Stomach (tissue), 9 donors: ENCODE data around the gene FBXL19. TPM values are rescaled to one million over a fixed set of nuclear protein-coding genes. Genes with fewer than 3 reads are reported as not detected.

ENCODE experiments used
- DNase-seq, 2 donors: peaks; one replicate each; pipeline versions ENCODE4 v3.0.0 to v3.0.0-alpha.2; 2013 to 2019
- H3K27ac ChIP-seq, 5 donors: fragments of 200-600 bp in 4 of 5; sonication (generic) in 4 of 5; one replicate each; pipeline ENCODE4 v1.5.1; 2013 to 2019; ENCODE audit warnings: mild to moderate bottlenecking in 1 of 5, moderate library complexity in 1 of 5
- H3K27me3 ChIP-seq, 3 donors: fragments of 200-600 bp; sonication (generic); one replicate each; pipeline ENCODE4 v1.5.1; 2017 to 2019; ENCODE audit warnings: mixed run types in 1 of 3
- H3K36me3 ChIP-seq, 4 donors: fragments of 200-600 bp; sonication (generic); 1 replicate in 3 of 4; 2 replicates in 1 of 4; pipeline ENCODE4 v1.5.1; 2016 to 2019
- H3K4me1 ChIP-seq, 4 donors: fragments of 200-600 bp; sonication (generic); one replicate each; pipeline ENCODE4 v1.5.1; 2016 to 2019
- H3K4me3 ChIP-seq, 4 donors: fragments of 200-600 bp; sonication (generic) in 3 of 4; one replicate each; pipeline ENCODE4 v1.5.1; 2016 to 2019; ENCODE audit warnings: mild to moderate bottlenecking in 1 of 4
- H3K9me3 ChIP-seq, 4 donors: fragments of 200-600 bp; sonication (generic); one replicate each; pipeline ENCODE4 v1.5.1; 2016 to 2019
- EP300 ChIP-seq: sonication (generic); formaldehyde crosslinking; IDR thresholded peaks from one replicate; pipeline ENCODE4 v1.6.1; 2017; ENCODE audit warnings: antibody characterized with exemption
- POLR2A ChIP-seq, 4 donors: fragments of 450-650 bp; IDR thresholded peaks; one replicate each; pipeline ENCODE4 v1.6.1; 2016; ENCODE audit warnings: antibody characterized with exemption in 4 of 4, control low read depth in 2 of 4, mild to moderate bottlenecking in 1 of 4, moderate library complexity in 1 of 4
- POLR2AphosphoS5 ChIP-seq, 3 donors: sonication (generic); formaldehyde crosslinking; IDR thresholded peaks; one replicate each; pipeline ENCODE4 v1.6.1; 2016; ENCODE audit warnings: antibody characterized with exemption in 3 of 3
- WGBS, 5 donors: extraction: QIAGEN DNeasy Blood & Tissue Kit in 3 of 5; methylation state at CpG; one replicate each; pipeline versions ENCODE4 v1.1.5 to v1.1.7; 2013 to 2018; 5-methylcytosine and 5-hydroxymethylcytosine counted together
- intact Hi-C: fragments of 100-400 bp; cut with DNase I; formaldehyde crosslinking; loops from one replicate; pipeline ENCODE4 v1.15.1; 2023; ENCODE audit warnings: low total_unique reads
- polyA plus RNA-seq, 3 donors: library from polyadenylated mRNA; stranded (reverse); fragments of 200-250 nt; gene quantifications; one replicate each; pipeline ENCODE4 v1.2.3, GENCODE V29; 2013
- small RNA-seq, 4 donors: library from RNA; depleted of rRNA; stranded (forward); fragments of <200 nt; gene quantifications; one replicate each; pipeline ENCODE3, GENCODE V24; 2016
- total RNA-seq, 5 donors: library from RNA; depleted of rRNA; stranded (reverse); fragments of >200 nt; gene quantifications; one replicate each; pipeline versions ENCODE4 v1.1.0 to v1.2.3, GENCODE V29; 2014 to 2016
- TF ChIP-seq, protein P1 (sequence below), 7 experiments: fragments of 450-650 bp in 4 of 7; fragments of 200-600 bp in 3 of 7; sonication (generic) in 3 of 7; IDR thresholded peaks; one replicate each; pipeline ENCODE4 v1.5.1; 2016 to 2019; ENCODE audit warnings: antibody characterized with exemption in 7 of 7, control low read depth in 2 of 7, mild to moderate bottlenecking in 1 of 7
- donor health status: healthy with polysubstance abuse.
- donor health status: Bipolar disorder and iron deficiency.
- donor health status: healthy.

Gene FBXL19
- total and polyA plus RNA-seq, 8 donors = 5.8 to 252 (median 9.5) TPM

DNA sequence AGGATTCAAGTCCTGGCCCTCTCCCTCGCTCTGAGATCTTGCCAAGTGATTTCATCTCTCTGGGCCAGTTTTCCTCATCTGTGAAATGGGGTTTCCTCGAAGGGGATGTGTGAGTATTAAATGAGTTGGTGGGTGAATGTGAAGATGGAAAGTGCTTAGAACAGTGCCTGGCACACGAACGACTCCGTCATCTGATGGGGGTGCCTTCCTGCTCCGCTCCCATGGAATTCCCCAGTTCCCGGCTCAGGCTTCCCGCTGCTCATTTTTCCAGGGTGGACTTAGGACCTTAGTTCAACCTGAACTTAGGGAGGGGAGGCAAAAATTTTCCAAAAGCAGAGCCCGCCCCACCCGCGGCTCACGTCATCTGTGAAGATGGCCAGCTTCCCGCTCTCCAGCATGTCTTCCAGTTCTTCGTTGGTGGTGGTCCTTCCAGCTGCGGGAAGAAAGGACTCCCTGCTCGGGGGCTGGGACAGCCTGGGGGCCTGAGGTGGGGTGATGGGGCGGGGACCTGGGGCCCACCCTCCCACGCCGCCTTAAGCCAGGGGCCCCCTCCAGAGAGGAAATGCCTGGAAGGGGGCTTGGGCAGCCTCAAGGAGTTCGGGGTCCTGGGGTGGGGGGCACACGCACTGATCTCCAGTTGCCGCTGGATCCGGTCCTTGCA, 73.1 kb downstream of the FBXL19 start:
- Histone ChIP-seq H3K36me3 (no peaks in the 10 kb centered on the region), H3K9me3 (no peaks in the 10 kb centered on the region), H3K4me3 (peak overlapping the region; percentile 46 to 59 (median 52)), H3K4me1 (peaks cover 14 to 19% (median 16%) of the 10 kb centered on the region in 4 donors), H3K27ac (peak overlapping the region; percentile 32 to 82 (median 77)), H3K27me3 (peaks cover 0 to 16% (median 5%) of the 10 kb centered on the region in 3 donors)
- 18 to 28% (median 20%) methylated on average over 10 to 23 of the region's 23 CpGs for WGBS, 5 donors
- peak in 1 of 2 donors; percentile 65 for DNase-seq
- intact Hi-C loops = no loop called here
- TF ChIP-seq POLR2A (IDR thresholded peaks at IDR 0.05) = no peak
- TF ChIP-seq, protein P1, sequence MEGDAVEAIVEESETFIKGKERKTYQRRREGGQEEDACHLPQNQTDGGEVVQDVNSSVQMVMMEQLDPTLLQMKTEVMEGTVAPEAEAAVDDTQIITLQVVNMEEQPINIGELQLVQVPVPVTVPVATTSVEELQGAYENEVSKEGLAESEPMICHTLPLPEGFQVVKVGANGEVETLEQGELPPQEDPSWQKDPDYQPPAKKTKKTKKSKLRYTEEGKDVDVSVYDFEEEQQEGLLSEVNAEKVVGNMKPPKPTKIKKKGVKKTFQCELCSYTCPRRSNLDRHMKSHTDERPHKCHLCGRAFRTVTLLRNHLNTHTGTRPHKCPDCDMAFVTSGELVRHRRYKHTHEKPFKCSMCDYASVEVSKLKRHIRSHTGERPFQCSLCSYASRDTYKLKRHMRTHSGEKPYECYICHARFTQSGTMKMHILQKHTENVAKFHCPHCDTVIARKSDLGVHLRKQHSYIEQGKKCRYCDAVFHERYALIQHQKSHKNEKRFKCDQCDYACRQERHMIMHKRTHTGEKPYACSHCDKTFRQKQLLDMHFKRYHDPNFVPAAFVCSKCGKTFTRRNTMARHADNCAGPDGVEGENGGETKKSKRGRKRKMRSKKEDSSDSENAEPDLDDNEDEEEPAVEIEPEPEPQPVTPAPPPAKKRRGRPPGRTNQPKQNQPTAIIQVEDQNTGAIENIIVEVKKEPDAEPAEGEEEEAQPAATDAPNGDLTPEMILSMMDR (IDR thresholded peaks at IDR 0.05) = no peak
- TF ChIP-seq POLR2AphosphoS5 (IDR thresholded peaks at IDR 0.05) = no peak
- TF ChIP-seq EP300 = no peak

GRCh38 chr16:30996985-30997724, 73.8 kb downstream of the FBXL19 start:
- peak; percentile 83 to 86 for DNase-seq
- no peaks in the 10 kb centered on the region for H3K36me3 ChIP-seq
- TF ChIP-seq POLR2A (IDR thresholded peaks at IDR 0.05) = no peak
- peak in 2 of 3 donors; percentile 48 to 68 for TF ChIP-seq POLR2AphosphoS5 (IDR thresholded peaks at IDR 0.05)
- 0 to 3% (median 2%) methylated on average over 17 to 60 of the region's 60 CpGs for WGBS, 5 donors
- H3K4me3 ChIP-seq = peak overlapping the region; percentile 46 to 59 (median 52)
- peaks cover 0 to 23% (median 5%) of the 10 kb centered on the region in 3 donors for H3K27me3 ChIP-seq
- intact Hi-C loops = no loop called here
- H3K27ac ChIP-seq = peak overlapping the region; percentile 32 to 82 (median 77)
- H3K9me3 ChIP-seq = no peaks in the 10 kb centered on the region
- peaks cover 14 to 19% (median 16%) of the 10 kb centered on the region in 4 donors for H3K4me1 ChIP-seq

GRCh38 chr16:30997725-30998711, 74.6 kb downstream of the FBXL19 start:
- intact Hi-C loops = no loop called here

More at GRCh38 chr16:30997725-30998711, 74.6 kb downstream of the FBXL19 start:
- Histone ChIP-seq H3K27me3 (peaks cover 0 to 27% (median 5%) of the 10 kb centered on the region in 3 donors), H3K36me3 (no peaks in the 10 kb centered on the region), H3K9me3 (no peaks in the 10 kb centered on the region), H3K27ac (peak overlapping the region in 4 of 5 donors; percentile 73 to 82 (median 80)), H3K4me3 (peak overlapping the region; percentile 46 to 59 (median 52)), H3K4me1 (peaks cover 14 to 19% (median 16%) of the 10 kb centered on the region in 4 donors)
- no peak for TF ChIP-seq POLR2AphosphoS5 (IDR thresholded peaks at IDR 0.05)
- TF ChIP-seq EP300 = no peak
- no peak for TF ChIP-seq POLR2A (IDR thresholded peaks at IDR 0.05)
- TF ChIP-seq, protein P1 (IDR thresholded peaks at IDR 0.05) = no peak
- no peak for DNase-seq
- 60 to 73% (median 63%) methylated on average over 14 to 21 of the region's 21 CpGs for WGBS, 5 donors

Small RNA genes lying within 50 kb of the gene (small RNA-seq; reads per million reads assigned to genes)
- 0 reads per million in 4 donors for gene AC135048.1
- gene MIR4519 = 0 reads per million in 4 donors
- 0 reads per million in 4 donors for gene MIR762

Other genes with a start within 250 kb of the FBXL19 start
- gene SRCAP, start 224.4 kb upstream of the FBXL19 start, total RNA-seq = 10 to 100 TPM; 23.3 to 70.1 (median 56.8) TPM
- gene SRCAP, start 224.4 kb upstream of the FBXL19 start, polyA plus RNA-seq = 10 to 100 TPM in 1 of 3 donors, 1 to 10 TPM in 2; 1.2 to 12.1 (median 4.4) TPM
- 100 to 1,000 TPM in 1 of 5 donors, 10 to 100 TPM in 4; 18.2 to 104 (median 28.0) TPM for gene PHKG2, start 175.1 kb upstream of the FBXL19 start, total RNA-seq
- gene PHKG2, start 175.1 kb upstream of the FBXL19 start, polyA plus RNA-seq = 10 to 100 TPM; 29.3 to 41.5 (median 35.6) TPM
- gene CFAP119, start 161.5 kb upstream of the FBXL19 start, total RNA-seq = 10 to 100 TPM in 2 of 5 donors, 1 to 10 TPM in 1, not detected in 2; 2.0 to 71.2 (median 13.9) TPM
- 10 to 100 TPM in 1 of 3 donors, 1 to 10 TPM in 2; 8.9 to 11.4 (median 9.4) TPM for gene CFAP119, start 161.5 kb upstream of the FBXL19 start, polyA plus RNA-seq
- 100 to 1,000 TPM in 1 of 5 donors, 10 to 100 TPM in 4; 17.5 to 155 (median 55.1) TPM for gene RNF40, start 161.2 kb upstream of the FBXL19 start, total RNA-seq
- gene RNF40, start 161.2 kb upstream of the FBXL19 start, polyA plus RNA-seq = 10 to 100 TPM; 43.7 to 57.0 (median 53.9) TPM
- 10 to 100 TPM; 10.7 to 21.3 (median 18.3) TPM for gene ZNF629, start 136.4 kb upstream of the FBXL19 start, total RNA-seq
- 1 to 10 TPM; 4.4 to 5.9 (median 4.9) TPM for gene ZNF629, start 136.4 kb upstream of the FBXL19 start, polyA plus RNA-seq
- 10 to 100 TPM; 12.2 to 44.6 (median 21.6) TPM for gene BCL7C, start 29.5 kb upstream of the FBXL19 start, total RNA-seq
- gene BCL7C, start 29.5 kb upstream of the FBXL19 start, polyA plus RNA-seq = 10 to 100 TPM; 39.5 to 58.2 (median 48.4) TPM
- 1 to 10 TPM in 1 of 5 donors, under 1 TPM in 2, not detected in 2; 0.29 to 2.3 (median 0.55) TPM for gene CTF1, start 27.0 kb upstream of the FBXL19 start, total RNA-seq
- 1 to 10 TPM; 2.1 to 4.5 (median 2.9) TPM for gene CTF1, start 27.0 kb upstream of the FBXL19 start, polyA plus RNA-seq
- 10 to 100 TPM in 2 of 5 donors, 1 to 10 TPM in 2, not detected in 1; 6.7 to 14.0 (median 11.2) TPM for gene ORAI3, start 25.5 kb downstream of the FBXL19 start, total RNA-seq
- 10 to 100 TPM in 2 of 3 donors, 1 to 10 TPM in 1; 7.8 to 26.0 (median 10.5) TPM for gene ORAI3, start 25.5 kb downstream of the FBXL19 start, polyA plus RNA-seq
- 10 to 100 TPM in 3 of 5 donors, 1 to 10 TPM in 2; 4.4 to 22.2 (median 19.2) TPM for gene SETD1A, start 34.2 kb downstream of the FBXL19 start, total RNA-seq
- 1 to 10 TPM; 5.2 to 7.5 (median 5.9) TPM for gene SETD1A, start 34.2 kb downstream of the FBXL19 start, polyA plus RNA-seq
- gene HSD3B7, start 61.6 kb downstream of the FBXL19 start, total RNA-seq = 10 to 100 TPM in 3 of 5 donors, 1 to 10 TPM in 2; 2.9 to 52.7 (median 13.4) TPM
- gene HSD3B7, start 61.6 kb downstream of the FBXL19 start, polyA plus RNA-seq = 10 to 100 TPM in 1 of 3 donors, 1 to 10 TPM in 2; 4.3 to 19.5 (median 7.3) TPM
- gene STX1B, start 87.1 kb downstream of the FBXL19 start, total RNA-seq = under 1 TPM in 1 of 5 donors, not detected in 4; 0.55 TPM
- gene STX1B, start 87.1 kb downstream of the FBXL19 start, polyA plus RNA-seq = under 1 TPM; 0.15 to 1.00 (median 0.78) TPM
- gene STX4, start 110.0 kb downstream of the FBXL19 start, total RNA-seq = 100 to 1,000 TPM in 2 of 5 donors, 10 to 100 TPM in 3; 13.8 to 254 (median 60.0) TPM
- 10 to 100 TPM; 59.3 to 73.9 (median 60.4) TPM for gene STX4, start 110.0 kb downstream of the FBXL19 start, polyA plus RNA-seq
- gene ZNF668, start 150.7 kb downstream of the FBXL19 start, total RNA-seq = 10 to 100 TPM in 3 of 5 donors, 1 to 10 TPM in 1, not detected in 1; 8.6 to 14.2 (median 12.0) TPM
- gene ZNF668, start 150.7 kb downstream of the FBXL19 start, polyA plus RNA-seq = 1 to 10 TPM; 5.7 to 10.0 (median 6.0) TPM
- 10 to 100 TPM in 2 of 5 donors, 1 to 10 TPM in 3; 6.7 to 13.4 (median 9.0) TPM for gene ZNF646, start 150.8 kb downstream of the FBXL19 start, total RNA-seq
- gene ZNF646, start 150.8 kb downstream of the FBXL19 start, polyA plus RNA-seq = 1 to 10 TPM; 2.1 to 5.0 (median 2.6) TPM
- 1 to 10 TPM in 3 of 5 donors, under 1 TPM in 1, not detected in 1; 0.87 to 5.3 (median 1.9) TPM for gene PRSS53, start 165.4 kb downstream of the FBXL19 start, total RNA-seq
- 1 to 10 TPM in 2 of 3 donors, under 1 TPM in 1; 0.46 to 1.3 (median 1.1) TPM for gene PRSS53, start 165.4 kb downstream of the FBXL19 start, polyA plus RNA-seq
- 100 to 1,000 TPM in 1 of 5 donors, 10 to 100 TPM in 4; 20.1 to 191 (median 35.0) TPM for gene VKORC1, start 171.2 kb downstream of the FBXL19 start, total RNA-seq
- 10 to 100 TPM; 53.2 to 90.8 (median 62.9) TPM for gene VKORC1, start 171.2 kb downstream of the FBXL19 start, polyA plus RNA-seq
- gene BCKDK, start 184.8 kb downstream of the FBXL19 start, total RNA-seq = 100 to 1,000 TPM in 1 of 5 donors, 10 to 100 TPM in 4; 11.0 to 197 (median 58.3) TPM
- 10 to 100 TPM; 27.4 to 40.9 (median 34.0) TPM for gene BCKDK, start 184.8 kb downstream of the FBXL19 start, polyA plus RNA-seq
- gene KAT8, start 194.1 kb downstream of the FBXL19 start, total RNA-seq = 100 to 1,000 TPM in 1 of 5 donors, 10 to 100 TPM in 4; 38.8 to 114 (median 64.9) TPM
- gene KAT8, start 194.1 kb downstream of the FBXL19 start, polyA plus RNA-seq = 10 to 100 TPM; 45.0 to 51.4 (median 45.8) TPM
- 100 to 1,000 TPM in 2 of 5 donors, 10 to 100 TPM in 2, 1 to 10 TPM in 1; 5.8 to 176 (median 70.5) TPM for gene PRSS8, start 212.2 kb downstream of the FBXL19 start, total RNA-seq
- 100 to 1,000 TPM in 2 of 3 donors, 10 to 100 TPM in 1; 39.3 to 151 (median 115) TPM for gene PRSS8, start 212.2 kb downstream of the FBXL19 start, polyA plus RNA-seq
- 10 to 100 TPM in 1 of 5 donors, 1 to 10 TPM in 1, under 1 TPM in 1, not detected in 2; 0.87 to 26.3 (median 2.6) TPM for gene PRSS36, start 226.5 kb downstream of the FBXL19 start, total RNA-seq
- 1 to 10 TPM; 2.1 to 4.0 (median 2.9) TPM for gene PRSS36, start 226.5 kb downstream of the FBXL19 start, polyA plus RNA-seq